Endothelial cell (in vitro differentiated cells): ENCODE data around the gene SLFN12L. TPM values are rescaled to one million over a fixed set of nuclear protein-coding genes. Genes with fewer than 3 reads are reported as not detected.

Experiments
- DNase-seq: peaks from one replicate; pipeline ENCODE4 v3.0.0; 2021; ENCODE audit warnings: low spot score
- H3K27ac Mint-ChIP-seq: one replicate; pipeline ENCODE4 v1.8.0; 2021; ENCODE audit warnings: mixed read lengths, inconsistent platforms; ENCODE audit not compliant: unreplicated experiment
- H3K27me3 Mint-ChIP-seq: one replicate; pipeline ENCODE4 v1.8.0; 2021; ENCODE audit warnings: mild to moderate bottlenecking, moderate library complexity, mixed read lengths, inconsistent platforms; ENCODE audit not compliant: unreplicated experiment
- H3K36me3 Mint-ChIP-seq: one replicate; pipeline ENCODE4 v1.8.0; 2021; ENCODE audit warnings: mild to moderate bottlenecking, low read depth, mixed read lengths, inconsistent platforms; ENCODE audit not compliant: unreplicated experiment
- H3K4me1 Mint-ChIP-seq: one replicate; pipeline ENCODE4 v1.8.0; 2021; ENCODE audit warnings: mild to moderate bottlenecking, mixed read lengths, inconsistent platforms; ENCODE audit not compliant: unreplicated experiment
- H3K4me3 Mint-ChIP-seq: one replicate; pipeline ENCODE4 v1.8.0; 2021; ENCODE audit warnings: mild to moderate bottlenecking, mixed read lengths, inconsistent platforms; ENCODE audit not compliant: unreplicated experiment
- H3K9me3 Mint-ChIP-seq: one replicate; pipeline ENCODE4 v1.8.0; 2021; ENCODE audit warnings: mixed read lengths, inconsistent platforms; ENCODE audit not compliant: unreplicated experiment
- CTCF ChIP-seq: fragments of 200-600 bp; sonication (generic); IDR thresholded peaks from one replicate; pipeline ENCODE4 v1.5.0; 2021; ENCODE audit warnings: antibody characterized with exemption; ENCODE audit not compliant: unreplicated experiment
- total RNA-seq: library from RNA; stranded (reverse); fragmentation: NEBNext Ultra II Directional; extraction: Animal tissue kit (Norgen Biotek cat#: 25700); gene quantifications from one replicate; pipeline ENCODE4 v1.2.1, GENCODE V29; 2021; ENCODE audit not compliant: unreplicated experiment

SLFN12L gene
- total RNA-seq, 1 donor from 2014 or later: not detected

- Mint-ChIP-seq H3K4me1 (no peaks in the 10 kb centered on the region), H3K9me3 (no peaks in the 10 kb centered on the region), H3K4me3 (no peak overlapping the region)
Observed at GRCh38 chr17:35423761-35424160, 113.7 kb downstream of the SLFN12L start.

More at GRCh38 chr17:35423761-35424160, 113.7 kb downstream of the SLFN12L start:
- Mint-ChIP-seq H3K27ac (no peak overlapping the region), H3K36me3 (peaks cover 14% of the 10 kb centered on the region), H3K27me3 (no peaks in the 10 kb centered on the region)
- no peak for DNase-seq
- no peak for TF ChIP-seq CTCF

Other genes starting within 250 kb of the SLFN12L start
- gene SLFN11, start 164.1 kb downstream of the SLFN12L start, total RNA-seq: 0.26 TPM
- gene SLFN12, start 105.2 kb downstream of the SLFN12L start, total RNA-seq: 25.7 TPM
- 9.1 TPM for gene SLFN13, start 88.9 kb downstream of the SLFN12L start, total RNA-seq
- 0.95 TPM for gene SLFN14, start 23.1 kb upstream of the SLFN12L start, total RNA-seq
- gene PEX12, start 40.9 kb upstream of the SLFN12L start, total RNA-seq: 4.4 TPM
- gene AP2B1, start 49.6 kb upstream of the SLFN12L start, total RNA-seq: 330 TPM
- gene RASL10B, start 194.0 kb upstream of the SLFN12L start, total RNA-seq: 1.7 TPM
- gene GAS2L2, start 215.6 kb upstream of the SLFN12L start, total RNA-seq: 0.10 TPM
- 0.90 TPM for gene C17orf50, start 223.2 kb upstream of the SLFN12L start, total RNA-seq